Chondrocyte (in vitro differentiated cells): ENCODE data around the gene TOP2B. TPM values are rescaled to one million over a fixed set of nuclear protein-coding genes. Genes with fewer than 3 reads are reported as not detected.

ENCODE experiments used
- DNase-seq: peaks from one replicate; pipeline ENCODE4 v3.0.0; 2021; ENCODE audit warnings: mixed read lengths, low spot score
- H3K27ac Mint-ChIP-seq: one replicate; pipeline ENCODE4 v1.8.0; 2021; ENCODE audit warnings: mild to moderate bottlenecking, moderate library complexity, mixed read lengths; ENCODE audit not compliant: unreplicated experiment
- H3K27me3 Mint-ChIP-seq: 2 replicates; pipeline ENCODE4 v1.8.0; 2021; ENCODE audit warnings: low read depth, mixed read lengths
- H3K36me3 Mint-ChIP-seq: 2 replicates; pipeline ENCODE4 v1.8.0; 2021; ENCODE audit warnings: low read depth, mixed read lengths
- H3K4me1 Mint-ChIP-seq: 2 replicates; pipeline ENCODE4 v1.8.0; 2021; ENCODE audit warnings: low read depth, mild to moderate bottlenecking, mixed read lengths
- H3K4me3 Mint-ChIP-seq: one replicate; pipeline ENCODE4 v1.8.0; 2021; ENCODE audit warnings: mild to moderate bottlenecking, moderate library complexity, mixed read lengths; ENCODE audit not compliant: unreplicated experiment
- H3K9me3 Mint-ChIP-seq: 2 replicates; pipeline ENCODE4 v1.8.0; 2021; ENCODE audit warnings: low read depth, mixed read lengths
- CTCF ChIP-seq: fragments of 200-600 bp; sonication (generic); IDR thresholded peaks from 2 replicates; pipeline ENCODE4 v1.5.0; 2021; ENCODE audit warnings: antibody characterized with exemption, mild to moderate bottlenecking, moderate library complexity
- total RNA-seq: library from RNA; stranded (reverse); gene quantifications from 3 replicates; pipeline ENCODE4 v1.2.1, GENCODE V29; 2021

The TOP2B gene
- total RNA-seq, 1 donor from 2014 or later = 80.9 TPM

- Mint-ChIP-seq H3K36me3 (no peaks in the 10 kb centered on the region), H3K4me1 (peaks cover 59% of the 10 kb centered on the region), H3K27me3 (no peaks in the 10 kb centered on the region), H3K9me3 (peaks cover 8% of the 10 kb centered on the region), H3K27ac (no peak overlapping the region), H3K4me3 (no peak overlapping the region)
- no peak for DNase-seq
- no peak for TF ChIP-seq CTCF
These were observed 76.7 kb downstream of the TOP2B start for GRCh38 chr3:25587975-25588374.

GRCh38 chr3:25587526-25587925, 77.2 kb downstream of the TOP2B start:
- Mint-ChIP-seq H3K4me1 (peaks cover 58% of the 10 kb centered on the region), H3K27ac (no peak overlapping the region), H3K36me3 (no peaks in the 10 kb centered on the region)

GRCh38 chr3:25587094-25587493, 77.6 kb downstream of the TOP2B start:
- peak; percentile 25 for TF ChIP-seq CTCF
- Mint-ChIP-seq H3K36me3 (no peaks in the 10 kb centered on the region), H3K4me1 (peaks cover 58% of the 10 kb centered on the region), H3K27me3 (no peaks in the 10 kb centered on the region), H3K27ac (no peak overlapping the region), H3K9me3 (peaks cover 8% of the 10 kb centered on the region), H3K4me3 (no peak overlapping the region)
- no peak for DNase-seq

More at GRCh38 chr3:25587526-25587925, 77.2 kb downstream of the TOP2B start:
- no peak overlapping the region for H3K4me3 Mint-ChIP-seq
- DNase-seq = no peak
- no peak for TF ChIP-seq CTCF
- peaks cover 8% of the 10 kb centered on the region for H3K9me3 Mint-ChIP-seq
- no peaks in the 10 kb centered on the region for H3K27me3 Mint-ChIP-seq

- no peak for DNase-seq
- H3K4me3 Mint-ChIP-seq = no peak overlapping the region
- peaks cover 62% of the 10 kb centered on the region for H3K4me1 Mint-ChIP-seq
- no peak for TF ChIP-seq CTCF
- no peak overlapping the region for H3K27ac Mint-ChIP-seq
- no peaks in the 10 kb centered on the region for H3K27me3 Mint-ChIP-seq
- peaks cover 8% of the 10 kb centered on the region for H3K9me3 Mint-ChIP-seq
- H3K36me3 Mint-ChIP-seq = no peaks in the 10 kb centered on the region
These were observed 78.2 kb downstream of the TOP2B start for GRCh38 chr3:25586553-25586952.

GRCh38 chr3:25586167-25586505, 78.6 kb downstream of the TOP2B start:
- no peak for DNase-seq
- Mint-ChIP-seq H3K4me1 (peaks cover 66% of the 10 kb centered on the region), H3K4me3 (no peak overlapping the region), H3K27me3 (no peaks in the 10 kb centered on the region), H3K36me3 (no peaks in the 10 kb centered on the region), H3K9me3 (peaks cover 8% of the 10 kb centered on the region), H3K27ac (no peak overlapping the region)
- TF ChIP-seq CTCF = no peak
